Type B pancreatic cell (in vitro differentiated cells): ENCODE data around the gene MT3. TPM values are rescaled to one million over a fixed set of nuclear protein-coding genes. Genes with fewer than 3 reads are reported as not detected.

ENCODE experiments used
- DNase-seq: peaks from one replicate; pipeline ENCODE4 v3.0.0; 2021; ENCODE audit warnings: mixed read lengths; ENCODE audit not compliant: unreplicated experiment; ENCODE audit errors: extremely low spot score
- H3K27ac Mint-ChIP-seq: 2 replicates; pipeline ENCODE4 v1.8.0; 2021; ENCODE audit warnings: mild to moderate bottlenecking, mixed read lengths
- H3K27me3 Mint-ChIP-seq: 2 replicates; pipeline ENCODE4 v1.8.0; 2021; ENCODE audit warnings: mixed read lengths
- H3K36me3 Mint-ChIP-seq: 2 replicates; pipeline ENCODE4 v1.8.0; 2021; ENCODE audit warnings: mixed read lengths
- H3K4me1 Mint-ChIP-seq: one replicate; pipeline ENCODE4 v1.8.0; 2021; ENCODE audit warnings: mixed read lengths; ENCODE audit not compliant: unreplicated experiment
- H3K4me3 Mint-ChIP-seq: 2 replicates; pipeline ENCODE4 v1.8.0; 2021; ENCODE audit warnings: mild to moderate bottlenecking, mixed read lengths
- H3K9me3 Mint-ChIP-seq: 2 replicates; pipeline ENCODE4 v1.8.0; 2021; ENCODE audit warnings: mixed read lengths
- CTCF ChIP-seq: fragments of 200-600 bp; sonication (generic); conservative IDR thresholded peaks from 2 replicates; pipeline ENCODE4 v1.5.0; 2021; ENCODE audit warnings: antibody characterized with exemption, mild to moderate bottlenecking
- total RNA-seq: library from RNA; stranded (reverse); gene quantifications from 2 replicates; pipeline ENCODE4 v1.2.1, GENCODE V29; 2021; ENCODE audit warnings: low replicate concordance

Gene MT3
- total RNA-seq, 1 donor from 2014 or later, result not detected

GRCh38 chr16:56606071-56606475 lies 16.7 kb downstream of the MT3 start:
- no peaks in the 10 kb centered on the region for H3K36me3 Mint-ChIP-seq
- H3K4me1 Mint-ChIP-seq, result peaks cover 36% of the 10 kb centered on the region
- H3K9me3 Mint-ChIP-seq, result no peaks in the 10 kb centered on the region
- no peak for TF ChIP-seq CTCF
- DNase-seq, result no peak
- H3K4me3 Mint-ChIP-seq, result no peak overlapping the region
- peaks cover 46% of the 10 kb centered on the region for H3K27me3 Mint-ChIP-seq
- no peak overlapping the region for H3K27ac Mint-ChIP-seq

GRCh38 chr16:56606476-56607108 lies 17.3 kb downstream of the MT3 start:
- peak overlapping the region; percentile 27 for H3K4me3 Mint-ChIP-seq

GRCh38 chr16:56607109-56607618 lies 17.8 kb downstream of the MT3 start:
- Mint-ChIP-seq H3K27me3 (peaks cover 38% of the 10 kb centered on the region), H3K4me3 (peak overlapping the region; percentile 27), H3K27ac (peak overlapping the region; percentile 49), H3K4me1 (peaks cover 40% of the 10 kb centered on the region), H3K9me3 (no peaks in the 10 kb centered on the region), H3K36me3 (no peaks in the 10 kb centered on the region)
- no peak for DNase-seq
- no peak for TF ChIP-seq CTCF

More at GRCh38 chr16:56606476-56607108, 17.3 kb downstream of the MT3 start:
- Mint-ChIP-seq H3K4me1 (peaks cover 40% of the 10 kb centered on the region), H3K27ac (no peak overlapping the region), H3K9me3 (no peaks in the 10 kb centered on the region), H3K27me3 (peaks cover 44% of the 10 kb centered on the region), H3K36me3 (no peaks in the 10 kb centered on the region)
- no peak for DNase-seq
- TF ChIP-seq CTCF, result no peak

GRCh38 chr16:56607675-56608042 lies 18.3 kb downstream of the MT3 start:
- TF ChIP-seq CTCF, result no peak
- Mint-ChIP-seq H3K4me3 (peak overlapping the region; percentile 62), H3K9me3 (no peaks in the 10 kb centered on the region), H3K27me3 (peaks cover 39% of the 10 kb centered on the region), H3K4me1 (peaks cover 40% of the 10 kb centered on the region), H3K36me3 (no peaks in the 10 kb centered on the region), H3K27ac (peak overlapping the region; percentile 49)
- no peak for DNase-seq

GRCh38 chr16:56608043-56608875 lies 18.9 kb downstream of the MT3 start, which contains the start of gene MT2A:
TSS of gene MT2A (plus strand) at chr16:56608584. CDS start at chr16:56608656, 72 bp downstream.
- H3K27ac Mint-ChIP-seq, result peak within 1 kb of the TSS; percentile 62
- no peaks in the 10 kb centered on the region for H3K9me3 Mint-ChIP-seq
- H3K4me1 Mint-ChIP-seq, result peaks cover 40% of the 10 kb centered on the region
- no peak for TF ChIP-seq CTCF
- no peaks in the 10 kb centered on the region for H3K36me3 Mint-ChIP-seq
- H3K27me3 Mint-ChIP-seq, result peaks cover 40% of the 10 kb centered on the region
- DNase-seq, result peak; percentile 84
- peak within 1 kb of the TSS; percentile 86 for H3K4me3 Mint-ChIP-seq
